ENCODE results near the gene RALBP1.
"Not testable (repeated sequence)": the region's sequence is repeated elsewhere in the genome, so short reads cannot be mapped to it uniquely, and the experiment has no call there.

Gene RALBP1

GRCh38 chr18:9474983-9475642, at the start of gene RALBP1:
TSS of gene RALBP1 (plus strand) at chr18:9475513. CDS start at chr18:9513046, 37,533 bp downstream.
- peak; percentile 94 to 98 (median 96) for DNase-seq (ENCODE audit: low read depth in 3 of 3)

GRCh38 chr18:9426753-9427152, 48.6 kb upstream of the RALBP1 start:
- DNase-seq (ENCODE audit: low read depth in 3 of 3), result no peak

GRCh38 chr18:9428301-9428706, 47.0 kb upstream of the RALBP1 start:
- DNase-seq (ENCODE audit: low read depth in 3 of 3), result no peak

GRCh38 chr18:9428862-9429661, 46.3 kb upstream of the RALBP1 start:
- no peak for DNase-seq (ENCODE audit: low read depth in 3 of 3)

- no peak for DNase-seq (ENCODE audit: low read depth in 3 of 3)
These were observed 45.7 kb upstream of the RALBP1 start for GRCh38 chr18:9429662-9429993.

- DNase-seq (ENCODE audit: low read depth in 3 of 3), result not testable (repeated sequence)
These were observed 45.0 kb upstream of the RALBP1 start for GRCh38 chr18:9430315-9430714.

- DNase-seq (ENCODE audit: low read depth in 3 of 3), result no peak
These were observed 44.0 kb upstream of the RALBP1 start for GRCh38 chr18:9431296-9431695.

GRCh38 chr18:9433122-9433521, 42.2 kb upstream of the RALBP1 start:
- not testable (repeated sequence) for DNase-seq (ENCODE audit: low read depth in 3 of 3)

- no peak for DNase-seq (ENCODE audit: low read depth in 3 of 3)
These were observed 41.6 kb upstream of the RALBP1 start for GRCh38 chr18:9433671-9434121.

- no peak for DNase-seq (ENCODE audit: low read depth in 3 of 3)
These were observed 41.1 kb upstream of the RALBP1 start for GRCh38 chr18:9434122-9434701.

- no peak for DNase-seq (ENCODE audit: low read depth in 3 of 3)
These were observed 40.3 kb upstream of the RALBP1 start for GRCh38 chr18:9435041-9435440.

- DNase-seq (ENCODE audit: low read depth in 3 of 3), result no peak
These were observed 38.9 kb upstream of the RALBP1 start for GRCh38 chr18:9436206-9436929.

GRCh38 chr18:9437021-9437437, 38.3 kb upstream of the RALBP1 start:
- DNase-seq (ENCODE audit: low read depth in 3 of 3), result no peak

- DNase-seq (ENCODE audit: low read depth in 3 of 3), result no peak
These were observed 37.6 kb upstream of the RALBP1 start for GRCh38 chr18:9437672-9438071.

- DNase-seq (ENCODE audit: low read depth in 3 of 3), result no peak
These were observed 34.3 kb upstream of the RALBP1 start for GRCh38 chr18:9441061-9441460.

- DNase-seq (ENCODE audit: low read depth in 3 of 3), result no peak
These were observed 30.8 kb upstream of the RALBP1 start for GRCh38 chr18:9444549-9444948.

- DNase-seq (ENCODE audit: low read depth in 3 of 3), result no peak
These were observed 28.5 kb upstream of the RALBP1 start for GRCh38 chr18:9446839-9447238.

- DNase-seq (ENCODE audit: low read depth in 3 of 3), result no peak
These were observed 28.0 kb upstream of the RALBP1 start for GRCh38 chr18:9447334-9447733.

- no peak for DNase-seq (ENCODE audit: low read depth in 3 of 3)
These were observed 25.5 kb upstream of the RALBP1 start for GRCh38 chr18:9449600-9450414.

- DNase-seq (ENCODE audit: low read depth in 3 of 3), result not testable (repeated sequence)
These were observed 24.4 kb upstream of the RALBP1 start for GRCh38 chr18:9450920-9451319.

GRCh38 chr18:9453283-9453682, 22.0 kb upstream of the RALBP1 start:
- DNase-seq (ENCODE audit: low read depth in 3 of 3), result no peak
